ENCODE results near the gene TRMT1.
A peak's percentile ranks its signal among the peaks of the same experiment; 100 is the strongest.

The TRMT1 gene

DNA sequence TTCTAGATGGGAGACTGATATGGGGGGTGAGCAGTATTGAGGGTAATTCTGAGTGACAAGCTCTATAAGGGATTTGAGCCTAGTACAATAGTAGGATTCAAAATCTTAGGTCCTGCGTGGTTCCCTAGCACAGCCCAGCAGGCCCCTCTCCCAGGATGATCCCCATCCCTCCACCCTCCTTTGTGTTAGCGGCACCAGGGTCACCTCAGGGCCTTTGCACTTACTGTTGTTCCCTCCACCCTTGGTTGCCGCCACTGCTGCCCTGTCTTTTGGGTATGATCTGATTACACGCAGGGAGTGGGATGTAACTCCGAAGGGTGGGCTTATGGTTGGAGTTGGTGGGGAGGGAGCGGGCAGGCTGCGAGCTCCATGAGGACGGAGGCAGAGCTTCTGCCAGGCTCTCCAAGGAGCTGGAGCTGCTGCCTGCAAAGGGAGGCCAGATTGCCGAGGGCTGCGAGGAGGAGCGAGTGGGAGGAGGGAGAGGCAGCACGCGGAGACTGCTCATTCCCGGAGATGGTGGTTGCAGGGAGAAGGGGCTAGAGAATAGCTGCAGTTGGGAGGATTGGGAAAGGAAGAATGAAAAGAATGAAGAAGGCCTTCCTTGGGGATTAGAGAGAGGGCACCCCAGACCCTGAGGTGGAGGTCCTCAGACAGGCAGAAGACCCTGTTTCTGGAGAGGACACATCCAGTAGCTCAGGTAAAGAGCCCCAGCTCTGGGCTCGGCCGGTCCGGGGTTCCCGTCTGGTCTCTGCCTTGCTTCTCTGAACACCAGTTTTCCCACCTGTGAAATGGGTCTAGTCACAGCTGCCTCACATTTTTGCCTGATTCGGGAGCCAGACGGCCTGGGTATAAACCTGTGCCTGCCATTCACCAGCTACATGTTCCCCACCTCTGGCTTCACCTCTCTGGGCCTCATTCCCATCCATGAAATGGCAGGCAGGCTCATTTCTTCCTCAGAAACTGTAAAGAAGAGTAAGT, 6.7 kb upstream of the TRMT1 start:
- no peak for DNase-seq (ENCODE audit: low spot score)

DNA sequence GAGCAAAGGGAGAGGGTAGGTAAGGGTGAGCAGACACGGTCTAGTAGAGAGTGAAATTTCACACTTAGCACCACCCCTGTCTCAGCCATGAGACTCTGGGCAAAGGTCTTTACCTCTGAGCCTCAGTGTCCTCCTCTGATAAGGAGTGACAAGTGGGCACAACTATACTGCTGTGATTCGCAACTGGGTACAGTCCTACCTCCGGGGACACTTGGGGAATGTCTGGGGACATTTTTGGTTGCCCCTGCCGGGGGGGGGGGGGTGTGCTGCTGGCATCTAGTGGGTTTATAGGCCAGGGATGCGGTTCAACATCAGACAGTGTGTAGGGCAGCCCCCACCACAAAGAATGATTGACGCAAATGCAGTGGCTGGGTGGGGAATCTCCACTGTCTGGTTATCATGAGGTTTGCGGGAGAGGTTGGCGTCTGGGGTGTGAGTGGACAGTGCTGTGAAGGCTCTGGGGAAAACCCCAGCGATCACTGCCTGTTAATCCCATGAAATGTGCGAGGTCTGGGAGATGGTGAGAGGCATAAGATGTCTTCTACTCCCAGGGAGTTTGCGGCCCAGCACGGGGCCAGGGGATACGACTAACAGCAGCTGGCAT, 5.8 kb upstream of the TRMT1 start:
- DNase-seq (ENCODE audit: low spot score) = no peak

DNA sequence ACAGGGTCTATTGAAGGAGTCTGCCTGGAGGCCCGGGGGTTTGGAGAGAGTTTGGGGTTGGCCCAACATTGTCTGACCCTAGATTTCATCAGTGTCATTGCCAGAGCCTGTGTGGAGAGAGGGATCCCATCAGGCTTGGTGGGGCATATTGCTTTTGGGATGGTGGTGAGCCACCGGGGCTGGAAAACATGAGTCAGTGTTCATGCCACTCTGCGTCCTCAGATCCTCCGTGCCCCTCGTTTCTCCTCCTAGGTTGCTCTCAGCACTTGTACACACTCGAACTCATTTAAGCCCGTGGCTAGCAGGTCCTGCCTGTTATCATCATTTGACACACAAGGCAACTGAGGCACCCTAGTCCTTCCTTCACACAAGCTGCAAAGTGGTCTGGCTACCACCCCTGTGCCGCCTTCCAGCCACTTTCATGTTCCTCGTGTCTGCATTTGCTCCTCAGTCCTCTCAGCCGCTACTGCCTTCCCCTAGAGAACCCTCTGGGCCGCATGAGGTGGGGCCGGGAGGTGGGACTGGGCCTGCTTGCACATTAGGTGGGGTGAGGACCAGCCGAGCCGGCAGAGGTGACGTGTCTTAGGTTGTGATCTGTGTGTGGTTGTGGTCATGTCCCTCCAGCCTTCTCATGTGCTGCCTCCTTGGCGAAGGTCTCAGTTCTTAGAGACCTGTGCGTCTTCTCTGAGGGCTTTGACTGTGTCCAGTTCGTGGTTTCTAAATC, 5.2 kb upstream of the TRMT1 start:
- DNase-seq (ENCODE audit: low spot score) = no peak

DNA sequence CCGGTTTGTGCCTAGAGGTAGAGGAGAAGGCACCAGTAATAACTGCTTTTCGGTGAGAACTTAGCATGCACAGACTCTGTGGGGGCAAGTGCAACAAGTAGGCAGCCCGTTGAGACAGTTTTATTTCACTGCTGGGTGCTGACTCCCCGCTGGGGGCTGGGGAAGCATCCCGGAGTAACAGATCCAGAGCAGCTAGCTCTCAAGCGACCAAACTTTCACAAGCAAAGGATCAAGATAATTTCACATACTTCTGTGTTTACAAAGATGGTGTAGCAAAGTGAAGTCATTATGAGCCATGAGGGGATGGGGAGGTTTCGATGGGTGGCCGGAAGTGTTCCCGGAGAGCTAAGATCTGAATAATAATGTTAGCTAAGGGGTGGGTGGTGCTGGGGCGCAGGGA, 4.3 kb upstream of the TRMT1 start:
- DNase-seq (ENCODE audit: low spot score) = no peak

DNA sequence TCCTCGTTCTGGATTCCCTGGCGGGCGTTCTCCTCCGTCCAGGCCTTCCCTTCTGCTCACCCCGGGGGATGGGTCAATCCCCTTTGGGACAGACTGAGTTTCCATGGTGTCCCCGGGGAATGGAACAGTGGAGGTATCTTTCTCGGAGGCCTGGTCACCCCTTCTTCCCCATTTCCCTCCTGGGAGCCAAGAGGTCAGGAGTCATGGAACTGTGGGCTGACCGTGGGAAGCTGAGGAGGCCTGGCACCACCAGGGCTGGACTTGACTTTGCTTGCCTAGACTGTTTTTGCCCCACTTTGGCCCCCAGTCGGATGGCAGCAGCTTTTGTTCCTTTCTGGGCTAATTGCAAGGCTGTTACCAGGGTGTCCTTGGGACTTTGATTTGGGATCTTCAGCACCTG, 3.5 kb upstream of the TRMT1 start:
- no peak for DNase-seq (ENCODE audit: low spot score)

DNA sequence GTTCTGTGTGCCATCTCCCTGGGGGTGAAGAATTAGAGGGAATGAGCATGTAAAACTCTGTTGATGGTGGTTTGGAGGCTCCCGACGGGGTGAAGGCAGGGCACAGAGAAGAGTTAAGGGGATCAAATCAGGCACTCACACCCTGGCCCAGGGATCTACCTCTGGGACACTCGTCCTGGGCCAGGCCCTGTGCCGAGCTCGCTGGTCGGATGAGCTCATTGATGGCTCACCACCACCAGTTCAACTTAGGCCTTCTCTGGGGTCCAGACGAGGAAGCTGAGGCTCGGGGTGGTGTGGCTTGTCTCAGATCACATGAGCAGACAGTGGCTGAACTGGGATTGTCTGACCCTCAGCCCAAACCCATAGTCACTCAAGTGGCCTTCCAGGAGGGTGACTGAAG, 3.1 kb upstream of the TRMT1 start:
- no peak for DNase-seq (ENCODE audit: low spot score)

DNA sequence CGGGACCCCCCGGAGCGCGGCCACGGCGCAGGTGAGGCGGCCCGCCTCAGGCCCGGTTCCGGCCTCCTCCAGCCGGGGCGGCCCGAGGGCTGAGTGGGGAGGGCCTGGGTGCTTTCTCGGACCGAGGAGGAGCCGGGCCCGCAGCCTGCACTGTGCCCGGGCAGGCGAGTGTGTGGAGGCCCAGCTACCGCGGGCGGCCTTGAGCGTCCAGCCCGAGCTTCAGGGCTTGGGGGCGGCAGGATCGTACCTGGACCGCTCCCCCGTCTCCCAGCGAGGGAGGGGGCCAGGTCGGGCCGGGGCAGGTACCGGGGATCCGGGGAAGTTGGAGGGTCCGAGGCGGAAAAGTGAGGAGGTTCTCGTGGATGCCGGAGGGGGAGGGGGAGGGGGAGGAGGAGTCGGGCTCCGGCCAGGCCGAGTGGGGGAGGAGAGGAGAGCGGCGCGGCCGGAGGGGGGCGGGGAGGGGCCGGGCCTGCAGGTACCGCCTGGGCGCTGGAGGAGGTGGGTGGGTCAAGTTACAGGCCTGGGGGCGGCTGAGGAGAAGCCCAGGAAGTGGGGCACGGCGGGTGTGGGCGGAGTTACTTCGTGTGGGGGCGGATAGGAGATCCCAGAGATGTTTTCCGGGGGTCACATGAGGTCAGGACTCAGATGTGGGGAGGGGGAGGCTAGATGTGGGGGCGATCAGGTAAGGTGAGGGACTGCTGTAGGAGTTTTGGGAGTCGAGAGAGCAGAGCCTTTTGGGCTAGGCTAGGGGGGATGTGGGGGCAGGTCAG, 2.1 kb upstream of the TRMT1 start:
- no peak for DNase-seq (ENCODE audit: low spot score)

DNA sequence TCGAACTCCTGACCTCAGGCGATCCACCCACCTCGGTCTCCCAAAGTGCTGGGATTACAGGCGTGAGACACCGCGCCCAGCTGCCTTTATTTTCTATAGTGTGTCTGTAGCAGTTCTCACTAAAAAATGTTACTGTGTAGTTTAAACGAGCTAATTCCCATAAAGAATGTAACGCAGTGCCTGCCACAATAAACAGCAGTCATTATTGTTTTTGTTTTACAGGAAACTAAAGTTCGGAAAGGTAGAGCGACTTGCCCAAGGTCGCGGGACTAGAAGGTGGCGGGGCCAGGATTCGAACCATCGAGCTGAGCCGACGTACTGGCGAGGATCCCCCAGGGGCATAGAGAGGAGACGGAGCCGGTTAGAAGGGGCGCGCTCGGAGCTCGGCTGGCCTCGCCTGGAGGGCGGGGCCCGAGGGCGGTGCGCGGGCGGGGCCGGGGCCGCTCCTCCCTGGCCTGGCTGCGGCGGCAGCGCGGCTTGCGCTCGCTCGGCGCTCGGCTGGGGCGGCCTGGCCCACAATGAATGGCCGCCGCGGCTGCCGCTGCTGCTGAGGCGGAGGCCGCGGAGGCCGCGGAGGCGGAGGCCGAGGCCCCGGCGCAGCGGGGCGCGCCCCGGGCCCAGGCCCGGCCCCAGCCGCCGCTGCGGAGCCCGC, 1.4 kb upstream of the TRMT1 start, which contains the start of gene NACC1:
NACC1 (plus strand) TSS at position 493 of the 652 bp plus-strand sequence. CDS start 16,944 bp downstream, outside the sequence.
- peak; percentile 89 for DNase-seq (ENCODE audit: low spot score)

DNA sequence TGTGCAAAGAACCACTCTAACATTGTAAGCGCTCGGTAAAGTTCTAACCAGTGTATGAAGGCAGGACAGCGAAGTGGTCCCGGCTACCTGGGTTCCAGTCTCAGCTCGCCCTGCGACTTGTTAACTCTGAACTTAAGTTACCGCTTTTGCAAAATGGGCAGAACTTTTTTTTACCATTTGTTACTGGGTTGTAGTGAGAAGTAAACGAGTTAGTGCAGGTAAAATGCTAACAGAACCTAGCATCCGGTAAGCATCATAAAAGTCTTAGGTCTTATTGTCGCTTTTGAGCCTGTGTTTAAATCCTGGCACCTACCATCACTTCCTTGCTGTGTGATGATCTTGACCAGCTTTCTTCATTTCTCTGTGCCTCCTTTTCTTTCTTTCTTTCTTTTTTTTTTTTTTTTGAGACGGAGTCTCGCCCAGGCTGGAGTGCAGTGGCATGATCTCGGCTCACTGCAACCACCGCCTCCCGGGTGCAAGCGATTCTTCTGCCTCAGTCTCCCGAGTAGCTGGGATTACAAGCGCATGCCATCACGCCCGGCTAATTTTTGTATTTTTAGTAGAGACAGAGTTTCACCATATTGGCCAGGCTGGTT, 734 bp upstream of the TRMT1 start:
- no peak for DNase-seq (ENCODE audit: low spot score)

DNA sequence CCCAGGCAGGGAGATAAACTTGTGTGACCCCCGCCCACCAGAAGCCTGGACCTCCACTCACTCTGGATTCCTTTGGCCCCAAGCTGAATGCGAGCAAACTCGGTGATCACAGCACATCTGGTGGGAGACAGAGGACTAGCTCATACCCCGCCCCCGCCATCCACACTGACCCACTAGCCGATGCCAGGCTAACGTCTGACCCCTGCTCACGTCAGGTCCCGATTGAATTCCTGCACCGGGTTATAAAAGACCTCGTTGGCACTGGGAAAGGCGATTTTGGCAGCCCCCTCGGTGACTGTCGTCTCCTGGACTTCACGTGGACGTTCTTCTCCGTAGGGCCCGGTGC, 631 bp downstream of the TRMT1 start:
- no peak for DNase-seq (ENCODE audit: low spot score)

DNA sequence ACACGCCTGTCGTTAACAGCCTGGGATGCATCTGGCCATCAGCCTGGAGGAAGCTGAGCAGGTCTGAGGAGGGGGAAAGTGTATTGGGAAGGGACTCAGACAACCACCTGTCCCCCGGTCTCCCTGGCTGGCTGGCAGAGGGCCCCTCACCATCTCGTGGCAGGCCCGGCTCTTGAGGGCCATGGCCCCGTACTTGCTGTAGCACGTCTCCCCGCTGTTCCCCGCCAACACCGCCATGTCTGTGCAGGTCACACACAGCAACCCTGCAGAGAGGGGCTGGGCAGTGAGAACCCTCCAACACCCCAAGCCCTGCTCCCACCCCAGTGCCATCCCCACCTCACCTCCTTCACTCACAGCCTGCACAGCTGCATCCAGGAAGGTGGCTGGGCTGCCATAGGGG, 4.0 kb downstream of the TRMT1 start:
- no peak for DNase-seq (ENCODE audit: low spot score)

DNA sequence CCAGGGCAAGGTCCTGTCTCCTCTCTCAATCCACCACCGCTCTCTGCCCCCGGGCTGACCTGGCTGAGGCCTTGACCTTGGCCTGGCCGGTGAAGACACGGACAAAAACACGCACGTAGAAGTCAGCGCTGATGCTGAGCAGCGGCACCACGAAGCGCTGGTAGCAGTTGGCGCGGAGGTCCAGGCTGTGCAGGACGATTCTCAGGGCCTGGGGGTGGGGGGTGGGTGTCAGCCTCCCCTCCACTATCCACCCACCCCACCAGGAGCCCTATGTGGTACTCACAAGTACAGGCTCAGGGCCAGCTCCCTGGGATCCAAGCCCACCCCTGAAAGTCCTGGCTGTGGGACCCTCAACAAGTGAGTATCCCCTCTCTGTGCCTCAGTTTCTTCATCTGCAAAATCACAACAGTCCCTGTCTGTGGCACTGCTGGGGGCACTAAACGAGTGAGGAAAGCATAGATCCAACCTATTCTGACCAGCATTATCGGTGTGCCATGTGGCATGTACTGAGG, 6.4 kb downstream of the TRMT1 start:
- no peak for DNase-seq (ENCODE audit: low spot score)

DNA sequence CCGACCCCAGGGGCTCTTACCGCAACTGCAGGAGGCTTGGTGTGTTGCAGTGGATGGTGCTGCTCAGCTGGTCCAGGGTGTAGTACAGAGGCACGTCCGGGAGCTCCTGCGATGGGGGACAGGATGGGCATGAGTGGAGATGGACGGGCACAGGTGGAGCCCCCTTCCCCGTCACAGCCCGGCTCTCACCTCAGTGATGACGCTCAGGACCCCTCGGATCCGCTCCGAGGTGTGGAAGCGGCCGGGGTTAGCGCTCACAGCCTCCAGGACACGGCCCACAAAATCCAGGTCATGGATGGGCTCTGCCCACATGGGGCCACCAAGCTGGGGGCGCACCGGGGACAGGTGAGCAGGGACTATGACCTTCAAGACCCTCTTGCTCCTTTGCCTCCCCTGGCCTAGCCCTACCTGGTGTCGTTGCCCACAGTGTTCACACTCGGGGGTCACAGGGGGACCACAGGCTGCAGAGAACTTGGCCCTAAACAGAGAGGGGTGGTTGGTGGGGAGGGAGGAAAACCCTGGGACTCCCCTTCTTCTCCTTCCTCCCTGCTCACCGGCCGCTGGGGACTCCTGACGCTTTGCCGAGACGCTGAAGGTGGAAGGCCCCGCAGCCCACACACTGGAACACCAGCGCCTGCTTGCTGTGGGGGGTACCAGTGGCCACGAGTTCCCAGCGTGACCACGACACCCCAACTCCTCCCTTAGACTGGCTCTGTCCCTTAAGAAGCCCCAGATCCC, 7.0 kb downstream of the TRMT1 start:
- DNase-seq (ENCODE audit: low spot score) = no peak

DNA sequence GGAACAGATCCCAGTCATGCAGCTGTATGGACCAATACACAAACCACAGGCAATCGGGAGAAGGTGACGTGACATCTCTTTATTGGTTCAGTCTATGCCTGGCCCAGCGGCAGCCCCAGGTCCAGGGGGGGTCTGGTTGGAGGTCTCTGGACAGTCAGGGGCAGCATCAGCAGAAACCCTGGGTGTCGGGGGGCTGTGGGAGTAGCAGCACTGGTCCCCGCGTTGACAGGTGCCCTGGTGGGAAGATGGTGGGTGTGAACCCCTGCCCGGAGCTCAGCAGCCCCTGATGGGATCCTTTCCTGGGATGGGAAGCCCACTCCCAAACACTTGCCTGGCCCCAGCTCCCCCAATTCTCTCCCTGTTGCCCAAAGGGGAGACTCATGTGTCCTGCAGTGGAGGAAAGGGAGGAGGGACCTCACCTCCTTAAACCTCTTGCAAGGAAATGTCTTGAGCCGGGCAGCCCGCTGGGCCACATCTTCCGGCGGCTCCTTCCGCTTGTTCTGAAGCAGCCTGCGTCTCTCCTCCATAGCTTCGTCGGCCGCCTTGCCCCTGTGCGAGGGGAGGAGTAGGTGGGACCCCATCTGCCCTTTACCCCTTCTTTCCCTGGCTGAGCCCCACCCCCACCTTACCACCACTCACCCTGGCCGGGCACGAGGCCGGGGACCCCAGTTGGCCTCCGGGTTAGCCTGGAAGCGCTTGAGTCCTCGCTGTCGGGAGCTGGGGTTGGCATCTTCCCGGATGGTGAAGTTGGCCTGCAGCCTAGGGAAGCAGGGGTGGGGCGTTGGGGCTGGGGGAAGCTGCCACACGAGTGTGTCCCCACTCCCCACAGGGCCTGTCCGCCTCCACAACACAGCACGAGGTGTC, 11.5 kb downstream of the TRMT1 start:
- DNase-seq (ENCODE audit: low spot score) = no peak

DNA sequence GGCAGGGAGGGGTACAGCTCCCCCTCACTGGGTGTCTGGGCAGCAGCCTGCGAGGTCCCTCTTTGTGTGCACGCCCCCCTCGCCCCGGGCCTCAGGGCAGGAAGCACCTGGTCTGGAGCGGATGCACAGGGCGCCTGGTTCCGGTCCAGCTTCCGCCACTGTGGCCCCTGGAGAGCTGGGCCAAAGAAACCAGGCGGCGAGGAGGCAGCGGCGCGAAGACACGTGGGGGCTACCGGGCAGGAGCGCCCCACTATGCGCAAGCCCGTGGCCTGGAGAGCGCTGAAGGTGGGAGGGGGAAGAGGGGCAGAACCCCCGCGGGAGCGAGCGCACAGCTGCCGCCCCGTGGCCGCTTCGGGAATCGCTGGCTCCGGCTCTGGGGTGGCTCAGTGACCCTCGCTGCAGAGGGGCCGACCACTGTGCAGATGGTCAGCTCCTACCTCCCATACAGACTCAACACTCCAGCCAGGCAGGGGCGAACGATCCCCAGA, 12.1 kb downstream of the TRMT1 start:
- peak; percentile 59 for DNase-seq (ENCODE audit: low spot score)

DNA sequence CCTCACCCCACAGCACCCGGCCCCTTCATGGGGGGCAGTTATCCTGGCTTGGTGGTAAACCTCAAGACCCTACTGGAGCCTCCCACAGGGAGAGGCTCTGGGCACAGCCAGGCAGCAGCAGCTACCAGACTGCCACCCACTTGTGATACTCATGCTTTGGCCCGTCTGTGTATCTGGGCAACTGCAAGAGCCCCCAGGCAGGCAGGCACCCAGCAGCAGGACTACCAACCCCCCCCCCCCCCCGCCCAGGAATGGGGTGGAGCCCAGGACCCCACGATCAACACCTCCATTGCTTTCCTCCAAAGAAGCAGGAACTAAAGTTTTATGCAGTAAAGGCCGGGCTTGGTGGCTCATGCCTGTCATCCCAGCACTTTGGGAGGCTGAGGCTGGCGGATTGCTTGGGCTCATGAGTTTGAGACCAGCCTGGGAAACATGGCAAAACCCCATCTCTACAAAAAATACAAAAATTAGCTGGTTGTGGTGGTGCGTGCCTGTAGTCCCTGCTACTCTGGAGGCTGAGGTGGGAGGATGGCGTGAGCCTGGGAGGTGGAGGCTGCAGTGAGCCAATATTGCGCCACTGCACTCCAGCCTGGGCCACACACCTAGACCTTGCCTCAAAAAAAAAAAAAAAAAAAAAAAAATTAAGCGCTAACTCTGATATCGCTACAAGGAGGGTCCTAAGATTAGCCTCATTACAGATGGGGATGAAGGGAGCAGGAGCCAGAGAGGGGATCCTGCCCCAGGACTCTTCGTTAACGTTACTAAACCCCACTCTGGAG, 12.8 kb downstream of the TRMT1 start:
- no peak for DNase-seq (ENCODE audit: low spot score)

DNA sequence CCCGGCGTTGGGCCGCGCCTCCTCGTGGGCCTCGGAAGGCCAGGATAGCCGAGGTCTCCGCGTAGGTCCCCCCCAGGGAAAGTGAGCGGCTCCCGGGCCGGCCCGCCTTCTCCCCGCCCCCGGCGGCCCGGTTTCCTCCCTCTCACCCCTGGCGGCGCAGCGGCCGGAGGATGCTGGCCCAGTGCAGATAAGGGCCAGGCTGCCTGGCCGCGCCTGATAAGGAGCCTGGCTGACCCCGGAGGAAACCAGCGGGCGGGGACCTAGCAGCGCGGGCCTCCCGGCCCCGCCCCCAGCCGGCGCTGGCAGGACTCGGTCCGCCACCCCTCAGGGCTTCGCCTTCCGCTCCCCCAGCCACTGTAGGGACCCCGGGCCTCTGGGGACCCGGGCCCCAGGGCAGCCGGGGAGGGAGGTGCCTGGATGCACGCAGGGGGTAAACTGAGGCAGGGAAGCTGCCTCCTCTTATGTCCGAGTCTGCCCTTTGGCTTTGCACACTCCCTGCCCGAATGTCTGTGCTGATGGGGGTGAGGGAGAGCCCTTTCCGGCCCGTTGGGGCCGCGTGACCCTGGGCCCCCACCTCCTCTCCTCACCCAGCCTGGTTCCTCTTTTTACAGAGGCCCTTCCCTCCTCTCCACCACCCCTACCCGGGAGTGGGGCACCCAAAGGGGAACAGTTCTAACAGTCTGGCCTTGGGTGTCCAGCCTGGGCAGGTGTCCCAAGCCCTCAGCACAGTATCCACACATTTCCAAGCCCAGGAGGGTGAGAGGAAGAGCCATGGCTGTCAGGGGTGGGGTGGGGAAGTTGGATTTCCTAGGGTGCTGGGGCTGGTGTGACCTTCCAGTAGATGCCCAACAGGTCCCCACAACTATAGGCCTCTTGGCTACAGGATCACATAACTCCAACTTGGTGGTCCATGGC, 13.6 kb downstream of the TRMT1 start, which contains the start of gene LYL1:
LYL1 (minus strand) TSS at position 193 of the 915 bp plus-strand sequence. CDS start 1,687 bp downstream, outside the sequence.
- no peak for DNase-seq (ENCODE audit: low spot score)

Measured in CD4-positive, alpha-beta T cell treated with Interleukin-15 for 4 hours (primary cell).